Neural progenitor cell (in vitro differentiated cells): Measurements from ENCODE around the gene PPIH. TPM values are rescaled to one million over a fixed set of nuclear protein-coding genes. Genes with fewer than 3 reads are reported as not detected.

Source experiments
- DNase-seq: peaks from one replicate; pipeline ENCODE4 v3.0.0-alpha.2; 2016; ENCODE audit warnings: low spot score
- H2AFZ ChIP-seq: fragments of 200-600 bp; sonication (generic); replicated peaks from 2 replicates; pipeline ENCODE4 v1.6.1; 2016; ENCODE audit warnings: antibody characterized with exemption
- H3F3A ChIP-seq: fragments of 200-600 bp; sonication (generic); 2 replicates; pipeline ENCODE4 v1.6.1; 2016; ENCODE audit warnings: antibody characterized with exemption, low read depth
- H3K27ac ChIP-seq: fragments of 200-600 bp; sonication (generic); 2 replicates; pipeline ENCODE4 v1.5.1; 2016; ENCODE audit warnings: mild to moderate bottlenecking
- H3K27me3 ChIP-seq: fragments of 200-600 bp; sonication (generic); 2 replicates; pipeline ENCODE4 v1.6.1; 2016; ENCODE audit warnings: mild to moderate bottlenecking, moderate library complexity
- H3K36me3 ChIP-seq: fragments of 200-600 bp; sonication (generic); 2 replicates; pipeline ENCODE4 v1.5.1; 2016
- H3K4me1 ChIP-seq: fragments of 200-600 bp; sonication (generic); 2 replicates; pipeline ENCODE4 v1.6.1; 2016; ENCODE audit warnings: mixed run types
- H3K4me2 ChIP-seq: fragments of 200-600 bp; sonication (generic); 2 replicates; pipeline ENCODE4 v1.6.1; 2016
- H3K4me3 ChIP-seq: fragments of 200-600 bp; sonication (generic); 2 replicates; pipeline ENCODE4 v1.5.1; 2016
- H3K79me2 ChIP-seq: fragments of 200-600 bp; sonication (generic); 2 replicates; pipeline ENCODE4 v1.6.1; 2016; ENCODE audit warnings: low read depth
- H3K9ac ChIP-seq: fragments of 200-600 bp; sonication (generic); 2 replicates; pipeline ENCODE4 v1.6.1; 2016
- H3K9me3 ChIP-seq: fragments of 200-600 bp; sonication (generic); 2 replicates; pipeline ENCODE4 v1.5.1; 2016; ENCODE audit warnings: low read depth
- H4K20me1 ChIP-seq: fragments of 200-600 bp; sonication (generic); 2 replicates; pipeline ENCODE4 v1.6.1; 2016; ENCODE audit warnings: low read depth
- H3K27ac Mint-ChIP-seq: 3 replicates; pipeline ENCODE4 v1.8.0; 2021; ENCODE audit warnings: mixed read lengths
- H3K27me3 Mint-ChIP-seq: 2 replicates; pipeline ENCODE4 v1.8.0; 2022; ENCODE audit warnings: low read depth, mild to moderate bottlenecking, inconsistent platforms, moderate library complexity, mixed read lengths; ENCODE audit not compliant: insufficient read depth
- H3K36me3 Mint-ChIP-seq: 3 replicates; pipeline ENCODE4 v1.8.0; 2021; ENCODE audit warnings: mixed read lengths
- H3K4me1 Mint-ChIP-seq: 3 replicates; pipeline ENCODE4 v1.8.0; 2021; ENCODE audit warnings: mixed read lengths
- H3K4me3 Mint-ChIP-seq: 3 replicates; pipeline ENCODE4 v1.8.0; 2021; ENCODE audit warnings: mild to moderate bottlenecking, moderate library complexity, mixed read lengths
- H3K9me3 Mint-ChIP-seq: 3 replicates; pipeline ENCODE4 v1.8.0; 2020; ENCODE audit warnings: mixed read lengths
- EZH2 ChIP-seq: fragments of 200-600 bp; sonication (generic); IDR thresholded peaks from 2 replicates; pipeline ENCODE4 v1.6.1; 2017; ENCODE audit warnings: antibody characterized with exemption, mild to moderate bottlenecking, moderate library complexity
- EZH2phosphoT487 ChIP-seq: fragments of 200-600 bp; sonication (generic); IDR thresholded peaks from 2 replicates; pipeline ENCODE4 v1.6.1; 2017; ENCODE audit warnings: antibody characterized with exemption
- total RNA-seq: library from RNA; depleted of rRNA; stranded (reverse); fragments of >200 nt; gene quantifications from 2 replicates; pipeline ENCODE4 v1.2.3, GENCODE V29; 2015; ENCODE audit warnings: low replicate concordance
- TF ChIP-seq, protein P1 (sequence below): fragments of 200-600 bp; sonication (generic); IDR thresholded peaks from 2 replicates; pipeline ENCODE4 v1.5.1; 2017; ENCODE audit warnings: antibody characterized with exemption, mild to moderate bottlenecking

Gene PPIH
- total RNA-seq, 1 donor from 2014 or later, result 126 TPM

DNA sequence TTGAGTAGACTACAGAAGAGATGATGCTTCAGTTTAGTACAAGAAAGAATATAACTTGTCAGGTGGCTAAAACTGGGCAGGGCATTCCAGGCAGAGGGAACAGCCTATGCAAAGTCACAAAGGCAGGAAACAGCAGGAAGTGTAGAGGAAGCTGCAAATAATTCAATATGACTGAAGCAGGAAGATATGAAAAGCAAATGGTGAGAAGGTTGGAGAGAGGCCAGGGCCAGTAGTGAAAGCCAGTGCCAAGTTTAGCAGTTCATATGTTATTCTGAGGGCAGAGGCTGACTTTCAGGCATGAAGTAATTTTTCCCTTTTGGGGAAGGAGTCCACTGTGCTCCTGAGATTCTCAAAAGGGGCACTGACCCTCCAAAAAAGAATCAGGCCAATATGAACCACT is 16.0 kb downstream of the PPIH start:
- H3K4me3 Mint-ChIP-seq, result no peak overlapping the region
- no peaks in the 10 kb centered on the region for H3F3A ChIP-seq
- H3K79me2 ChIP-seq, result no peaks in the 10 kb centered on the region
- H3K4me1 Mint-ChIP-seq, result no peaks in the 10 kb centered on the region
- H3K27ac ChIP-seq, result no peak overlapping the region
- peaks cover 5% of the 10 kb centered on the region for H3K36me3 ChIP-seq
- DNase-seq, result no peak
- H2AFZ ChIP-seq, result no peak overlapping the region
- H3K4me3 ChIP-seq, result no peak overlapping the region
- H3K9me3 Mint-ChIP-seq, result no peaks in the 10 kb centered on the region
- H3K27me3 Mint-ChIP-seq, result no peaks in the 10 kb centered on the region
- no peak overlapping the region for H3K4me2 ChIP-seq
- H3K9ac ChIP-seq, result no peak overlapping the region
- H3K27ac Mint-ChIP-seq, result no peak overlapping the region
- H4K20me1 ChIP-seq, result no peaks in the 10 kb centered on the region
- H3K4me1 ChIP-seq, result no peaks in the 10 kb centered on the region
- peaks cover 16% of the 10 kb centered on the region for H3K36me3 Mint-ChIP-seq
- TF ChIP-seq, protein P1, sequence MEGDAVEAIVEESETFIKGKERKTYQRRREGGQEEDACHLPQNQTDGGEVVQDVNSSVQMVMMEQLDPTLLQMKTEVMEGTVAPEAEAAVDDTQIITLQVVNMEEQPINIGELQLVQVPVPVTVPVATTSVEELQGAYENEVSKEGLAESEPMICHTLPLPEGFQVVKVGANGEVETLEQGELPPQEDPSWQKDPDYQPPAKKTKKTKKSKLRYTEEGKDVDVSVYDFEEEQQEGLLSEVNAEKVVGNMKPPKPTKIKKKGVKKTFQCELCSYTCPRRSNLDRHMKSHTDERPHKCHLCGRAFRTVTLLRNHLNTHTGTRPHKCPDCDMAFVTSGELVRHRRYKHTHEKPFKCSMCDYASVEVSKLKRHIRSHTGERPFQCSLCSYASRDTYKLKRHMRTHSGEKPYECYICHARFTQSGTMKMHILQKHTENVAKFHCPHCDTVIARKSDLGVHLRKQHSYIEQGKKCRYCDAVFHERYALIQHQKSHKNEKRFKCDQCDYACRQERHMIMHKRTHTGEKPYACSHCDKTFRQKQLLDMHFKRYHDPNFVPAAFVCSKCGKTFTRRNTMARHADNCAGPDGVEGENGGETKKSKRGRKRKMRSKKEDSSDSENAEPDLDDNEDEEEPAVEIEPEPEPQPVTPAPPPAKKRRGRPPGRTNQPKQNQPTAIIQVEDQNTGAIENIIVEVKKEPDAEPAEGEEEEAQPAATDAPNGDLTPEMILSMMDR, result no peak
- no peak for TF ChIP-seq EZH2
- no peak for TF ChIP-seq EZH2phosphoT487
- H3K27me3 ChIP-seq, result no peaks in the 10 kb centered on the region
- no peaks in the 10 kb centered on the region for H3K9me3 ChIP-seq

DNA sequence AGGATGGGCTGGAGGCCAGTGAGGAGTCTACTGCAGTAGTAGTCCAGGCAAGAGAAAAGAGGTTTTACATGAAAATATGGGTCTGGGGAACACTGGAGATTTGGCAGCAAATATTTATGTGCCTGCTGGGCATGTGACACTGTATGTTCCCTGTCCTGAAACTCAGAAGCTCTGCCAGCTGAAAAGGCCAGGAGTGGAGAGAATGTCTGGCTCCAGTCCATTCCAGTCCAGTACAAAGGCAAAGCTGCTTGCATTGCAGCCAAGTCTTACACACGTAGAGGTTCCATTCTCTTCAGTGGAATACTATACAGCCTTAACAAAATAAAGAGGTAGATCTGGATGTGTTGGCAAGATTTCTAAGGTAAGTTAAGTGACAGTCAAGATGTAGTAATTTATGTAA is 16.5 kb downstream of the PPIH start:
- H3K4me2 ChIP-seq, result no peak overlapping the region
- Mint-ChIP-seq H3K4me1 (peaks cover under 1% of the 10 kb centered on the region), H3K36me3 (peaks cover 15% of the 10 kb centered on the region), H3K27ac (no peak overlapping the region), H3K9me3 (no peaks in the 10 kb centered on the region), H3K4me3 (no peak overlapping the region), H3K27me3 (no peaks in the 10 kb centered on the region)
- no peaks in the 10 kb centered on the region for H3K9me3 ChIP-seq
- H3K27ac ChIP-seq, result no peak overlapping the region
- H3K36me3 ChIP-seq, result peaks cover under 1% of the 10 kb centered on the region
- H3F3A ChIP-seq, result peaks cover 5% of the 10 kb centered on the region
- no peak overlapping the region for H3K4me3 ChIP-seq
- TF ChIP-seq EZH2phosphoT487 (no peak), EZH2 (no peak)
- TF ChIP-seq, protein P1, result no peak
- no peak for DNase-seq
- no peak overlapping the region for H3K9ac ChIP-seq
- no peak overlapping the region for H2AFZ ChIP-seq
- no peaks in the 10 kb centered on the region for H3K27me3 ChIP-seq
- no peaks in the 10 kb centered on the region for H3K4me1 ChIP-seq
- H4K20me1 ChIP-seq, result no peaks in the 10 kb centered on the region
- no peaks in the 10 kb centered on the region for H3K79me2 ChIP-seq

DNA sequence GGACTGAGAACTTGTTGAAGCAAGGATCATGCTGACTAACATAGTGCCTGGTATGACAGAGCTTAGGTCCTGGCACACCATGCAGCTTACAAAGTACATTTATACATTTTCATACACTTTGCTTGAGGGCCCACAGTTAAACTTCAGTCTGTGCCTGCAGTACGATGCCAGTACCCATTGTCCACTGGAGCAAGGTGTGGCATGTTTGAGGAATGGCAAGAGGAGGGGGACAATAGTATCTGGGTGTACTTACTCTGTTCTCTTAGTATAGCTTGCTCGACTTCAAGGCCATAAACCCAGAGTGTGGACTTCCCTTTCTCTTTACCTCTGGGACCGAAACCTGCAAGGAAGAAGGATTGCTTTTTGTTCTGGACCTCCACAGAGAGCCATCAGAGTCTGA is 17.2 kb downstream of the PPIH start:
- Histone ChIP-seq H3K4me1 (peaks cover 5% of the 10 kb centered on the region), H2AFZ (no peak overlapping the region), H3K79me2 (peaks cover 3% of the 10 kb centered on the region), H3K27ac (no peak overlapping the region), H3K36me3 (no peaks in the 10 kb centered on the region), H3F3A (peaks cover 12% of the 10 kb centered on the region), H3K4me2 (no peak overlapping the region), H3K27me3 (no peaks in the 10 kb centered on the region), H3K4me3 (no peak overlapping the region), H3K9ac (no peak overlapping the region), H4K20me1 (no peaks in the 10 kb centered on the region), H3K9me3 (no peaks in the 10 kb centered on the region)
- H3K4me1 Mint-ChIP-seq, result peaks cover 7% of the 10 kb centered on the region
- H3K36me3 Mint-ChIP-seq, result peaks cover 13% of the 10 kb centered on the region
- TF ChIP-seq EZH2 (no peak), EZH2phosphoT487 (no peak)
- TF ChIP-seq, protein P1, result no peak
- no peak overlapping the region for H3K4me3 Mint-ChIP-seq
- H3K27ac Mint-ChIP-seq, result no peak overlapping the region
- H3K27me3 Mint-ChIP-seq, result no peaks in the 10 kb centered on the region
- no peaks in the 10 kb centered on the region for H3K9me3 Mint-ChIP-seq
- no peak for DNase-seq
